ENCODE measurements around the gene CAMTA1. TPM values are rescaled to one million over a fixed set of nuclear protein-coding genes. Genes with fewer than 3 reads are reported as not detected.

CAMTA1 gene
- total and polyA plus RNA-seq, 8 donors = 42.8 to 213 (median 118) TPM

- no peaks in the 10 kb centered on the region for H3K9me3 ChIP-seq
- TF ChIP-seq CTCF (IDR thresholded peaks at IDR 0.05) (no peak), POLR2AphosphoS5 (IDR thresholded peaks at IDR 0.05) (no peak), POLR2A (IDR thresholded peaks at IDR 0.05) (no peak), EP300 (IDR thresholded peaks at IDR 0.05) (no peak)
- H3K36me3 ChIP-seq = no peaks in the 10 kb centered on the region
- no peaks in the 10 kb centered on the region for H3K4me1 ChIP-seq
- 71 to 81% (median 76%) methylated on average over 12 of the region's 12 CpGs for WGBS, 5 donors
- no peaks in the 10 kb centered on the region for H3K27me3 ChIP-seq
- intact Hi-C loops (cut with DNase I; ENCODE audit: low total_unique reads) = no loop called here
- no peak overlapping the region for H3K4me3 ChIP-seq
- H3K27ac ChIP-seq = no peak overlapping the region
- DNase-seq = no peak
These were observed 467.3 kb downstream of the CAMTA1 start for GRCh38 chr1:7252411-7253117.

- WGBS, 5 donors = 88 to 96% (median 95%) methylated on average over 4 of the region's 4 CpGs
- no peaks in the 10 kb centered on the region for H3K36me3 ChIP-seq
- no peak for TF ChIP-seq EP300 (IDR thresholded peaks at IDR 0.05)
These were observed 467.8 kb downstream of the CAMTA1 start for GRCh38 chr1:7253118-7253480.

GRCh38 chr1:7253988-7254587 is 468.8 kb downstream of the CAMTA1 start:
- H3K9me3 ChIP-seq = no peaks in the 10 kb centered on the region
- WGBS, 5 donors = 82 to 88% (median 85%) methylated on average over 11 of the region's 11 CpGs
- H3K27ac ChIP-seq = no peak overlapping the region
- H3K36me3 ChIP-seq = no peaks in the 10 kb centered on the region
- H3K4me1 ChIP-seq = no peaks in the 10 kb centered on the region
- H3K27me3 ChIP-seq = no peaks in the 10 kb centered on the region
- intact Hi-C loops (cut with DNase I; ENCODE audit: low total_unique reads) = no loop called here
- TF ChIP-seq CTCF (IDR thresholded peaks at IDR 0.05) (no peak), POLR2AphosphoS5 (IDR thresholded peaks at IDR 0.05) (no peak), EP300 (IDR thresholded peaks at IDR 0.05) (no peak), POLR2A (IDR thresholded peaks at IDR 0.05) (no peak)
- no peak overlapping the region for H3K4me3 ChIP-seq
- DNase-seq = no peak

More at GRCh38 chr1:7253118-7253480, 467.8 kb downstream of the CAMTA1 start:
- no peak overlapping the region for H3K4me3 ChIP-seq
- H3K9me3 ChIP-seq = no peaks in the 10 kb centered on the region
- DNase-seq = no peak
- H3K27me3 ChIP-seq = no peaks in the 10 kb centered on the region
- no peaks in the 10 kb centered on the region for H3K4me1 ChIP-seq
- intact Hi-C loops (cut with DNase I; ENCODE audit: low total_unique reads) = no loop called here
- H3K27ac ChIP-seq = no peak overlapping the region

GRCh38 chr1:7255303-7256058 is 470.2 kb downstream of the CAMTA1 start:
- 67 to 75% (median 73%) methylated on average over 13 of the region's 13 CpGs for WGBS, 5 donors
- H3K4me3 ChIP-seq = no peak overlapping the region
- no peaks in the 10 kb centered on the region for H3K9me3 ChIP-seq
- intact Hi-C loops (cut with DNase I; ENCODE audit: low total_unique reads) = no loop called here
- TF ChIP-seq CTCF (IDR thresholded peaks at IDR 0.05) (no peak), POLR2AphosphoS5 (IDR thresholded peaks at IDR 0.05) (peak in 1 of 3 donors; percentile 20)
- DNase-seq = no peak
- no peaks in the 10 kb centered on the region for H3K4me1 ChIP-seq
- no peak overlapping the region for H3K27ac ChIP-seq
- no peaks in the 10 kb centered on the region for H3K36me3 ChIP-seq
- H3K27me3 ChIP-seq = no peaks in the 10 kb centered on the region

Measured in stomach (tissue), 9 donors.